GM23338 (cell line): ENCODE measurements around the gene CRISPLD2. TPM values are rescaled to one million over a fixed set of nuclear protein-coding genes. Genes with fewer than 3 reads are reported as not detected.

ENCODE experiments used
- ATAC-seq: fragments of 200-7000 bp; cut with Tn5 transposase; 3 replicates; pipeline ENCODE4 v1.9.1; 2020
- DNase-seq: peaks from one replicate; pipeline ENCODE4 v3.0.0-alpha.2; 2015; ENCODE audit warnings: low spot score
- H2AFZ ChIP-seq: fragments of 200-600 bp; sonication (generic); 2 replicates; pipeline ENCODE4 v1.8.0; 2016; ENCODE audit warnings: antibody characterized with exemption, mild to moderate bottlenecking, moderate library complexity
- H3F3A ChIP-seq: fragments of 200-600 bp; sonication (generic); replicated peaks from 2 replicates; pipeline ENCODE4 v1.8.0; 2017; ENCODE audit warnings: antibody characterized with exemption, mixed run types, low read depth
- H3K27ac ChIP-seq: fragments of 200-600 bp; sonication (generic); 2 replicates; pipeline ENCODE4 v1.6.1; 2016; ENCODE audit warnings: low read depth
- H3K27me3 ChIP-seq: fragments of 200-600 bp; sonication (generic); 2 replicates; pipeline ENCODE4 v1.8.0; 2016; ENCODE audit warnings: mild to moderate bottlenecking, mixed run types, moderate library complexity; ENCODE audit not compliant: insufficient read depth
- H3K36me3 ChIP-seq: fragments of 200-600 bp; sonication (generic); 2 replicates; pipeline ENCODE4 v1.8.0; 2016; ENCODE audit warnings: mild to moderate bottlenecking; ENCODE audit not compliant: insufficient read depth
- H3K4me1 ChIP-seq: fragments of 200-600 bp; sonication (generic); 2 replicates; pipeline ENCODE4 v1.8.0; 2016; ENCODE audit warnings: mild to moderate bottlenecking, moderate library complexity; ENCODE audit not compliant: insufficient read depth
- H3K4me2 ChIP-seq: fragments of 200-600 bp; sonication (generic); 2 replicates; pipeline ENCODE4 v1.7.1; 2017; ENCODE audit warnings: mixed run types
- H3K4me3 ChIP-seq: fragments of 200-600 bp; sonication (generic); 2 replicates; pipeline ENCODE4 v1.6.1; 2016; ENCODE audit warnings: mixed run types
- H3K79me2 ChIP-seq: fragments of 200-600 bp; sonication (generic); replicated peaks from 2 replicates; pipeline ENCODE4 v1.8.0; 2017; ENCODE audit warnings: mild to moderate bottlenecking; ENCODE audit not compliant: insufficient read depth
- H3K9me2 ChIP-seq: fragments of 200-600 bp; sonication (generic); 2 replicates; pipeline ENCODE4 v1.8.0; 2017; ENCODE audit not compliant: insufficient read depth
- H4K20me1 ChIP-seq: fragments of 200-600 bp; sonication (generic); replicated peaks from 2 replicates; pipeline ENCODE4 v1.8.0; 2017; ENCODE audit warnings: mild to moderate bottlenecking; ENCODE audit not compliant: insufficient read depth
- H3K27ac Mint-ChIP-seq: 2 replicates; pipeline ENCODE4 v1.8.0; 2020; ENCODE audit warnings: inconsistent platforms, mild to moderate bottlenecking, moderate library complexity, mixed read lengths
- H3K27me3 Mint-ChIP-seq: 3 replicates; pipeline ENCODE4 v1.8.0; 2022; ENCODE audit warnings: low read depth, mild to moderate bottlenecking, moderate library complexity, mixed read lengths, inconsistent platforms; ENCODE audit not compliant: insufficient read depth, poor library complexity
- H3K36me3 Mint-ChIP-seq: 3 replicates; pipeline ENCODE4 v1.8.0; 2021; ENCODE audit warnings: low read depth, mild to moderate bottlenecking, inconsistent platforms, moderate library complexity, mixed read lengths
- H3K4me1 Mint-ChIP-seq: 3 replicates; pipeline ENCODE4 v1.8.0; 2020; ENCODE audit warnings: mild to moderate bottlenecking, inconsistent platforms, mixed read lengths
- H3K4me3 Mint-ChIP-seq: 3 replicates; pipeline ENCODE4 v1.8.0; 2021; ENCODE audit warnings: moderate library complexity, mild to moderate bottlenecking, inconsistent platforms, mixed read lengths
- H3K9me3 Mint-ChIP-seq: 3 replicates; pipeline ENCODE4 v1.8.0; 2020; ENCODE audit warnings: moderate library complexity, mild to moderate bottlenecking, inconsistent platforms, mixed read lengths
- CREB1 ChIP-seq: fragments of 250-450 bp; sonication (Bioruptor Pico); IDR thresholded peaks from 2 replicates; pipeline ENCODE4 v1.5.0; 2020; ENCODE audit warnings: low read depth, mild to moderate bottlenecking, moderate library complexity
- EZH2 ChIP-seq: fragments of 200-600 bp; sonication (generic); IDR thresholded peaks from one replicate; pipeline ENCODE4 v1.8.0; 2017; ENCODE audit warnings: antibody characterized with exemption, mild to moderate bottlenecking, low read depth; ENCODE audit not compliant: unreplicated experiment
- EZH2phosphoT487 ChIP-seq: fragments of 200-600 bp; sonication (generic); IDR thresholded peaks from one replicate; pipeline ENCODE4 v1.8.1; 2018; ENCODE audit warnings: antibody characterized with exemption; ENCODE audit not compliant: unreplicated experiment
- POLR2AphosphoS5 ChIP-seq: IDR thresholded peaks from 2 replicates; pipeline ENCODE4 v1.6.1; 2016; ENCODE audit warnings: antibody characterized with exemption, low read depth
- REST ChIP-seq: IDR thresholded peaks from one replicate; pipeline ENCODE4 v1.6.1; 2018; ENCODE audit warnings: antibody characterized with exemption; ENCODE audit not compliant: unreplicated experiment
- STAT1 ChIP-seq: IDR thresholded peaks from one replicate; pipeline ENCODE4 v1.6.1; 2016; ENCODE audit warnings: antibody characterized with exemption; ENCODE audit not compliant: unreplicated experiment
- ZNF114 ChIP-seq: fragments of 250-450 bp; sonication (Bioruptor Pico); IDR thresholded peaks from 2 replicates; pipeline ENCODE4 v1.5.0; 2020; ENCODE audit warnings: mild to moderate bottlenecking, moderate library complexity
- ZNF331 ChIP-seq: fragments of 250-450 bp; sonication (Bioruptor Pico); IDR thresholded peaks from 2 replicates; pipeline ENCODE4 v1.5.0; 2020; ENCODE audit warnings: low read depth, mild to moderate bottlenecking, moderate library complexity
- polyA plus RNA-seq: library from polyadenylated mRNA; unstranded; fragments of >200 nt; fragmentation: Nextera tagmentation; extraction: Ambion mirVana; gene quantifications from 2 replicates; pipeline ENCODE4 v1.2.1, GENCODE V29; 2016
- total RNA-seq: library from RNA; depleted of rRNA; stranded (reverse); fragments of >200 nt; shearing (Covaris generic); gene quantifications from 2 replicates; pipeline ENCODE4 v1.2.3, GENCODE V29; 2014
- TF ChIP-seq, protein P1 (sequence below), 2 experiments: fragments of 200-600 bp in 1 of 2; sonication (generic) in 1 of 2; conservative IDR thresholded peaks; 2 replicates each; pipeline versions ENCODE4 v1.5.1 to v1.6.1; 2016 to 2017; ENCODE audit warnings: antibody characterized with exemption in 2 of 2, low read depth in 2 of 2, mild to moderate bottlenecking in 2 of 2, moderate library complexity in 1 of 2
- TF ChIP-seq, protein P2 (sequence below): IDR thresholded peaks from 2 replicates; pipeline ENCODE4 v1.6.1; 2016; ENCODE audit warnings: antibody characterized with exemption
- TF ChIP-seq, protein P3 (sequence below): fragments of 250-450 bp; sonication (Bioruptor Pico); IDR thresholded peaks from 2 replicates; pipeline ENCODE4 v1.5.0; 2020; ENCODE audit warnings: mild to moderate bottlenecking, moderate library complexity

CRISPLD2 gene
- total and polyA plus RNA-seq, 2 experiments from 2014 or later: 2.6 to 8.3 TPM

- TF ChIP-seq REST: no peak
- TF ChIP-seq ZNF331 (CRISPR knock-in tag): no peak
Measured at GRCh38 chr16:84804326-84804725, 15.5 kb upstream of the CRISPLD2 start (continued).

- no peak overlapping the region for H3K4me2 ChIP-seq
- no peaks in the 10 kb centered on the region for H3K27me3 ChIP-seq
- no peaks in the 10 kb centered on the region for H3K79me2 ChIP-seq
- no peaks in the 10 kb centered on the region for H3F3A ChIP-seq
- H3K36me3 ChIP-seq: no peaks in the 10 kb centered on the region
- H4K20me1 ChIP-seq: no peaks in the 10 kb centered on the region
- no peak overlapping the region for H3K27ac ChIP-seq
- Mint-ChIP-seq H3K27ac (no peak overlapping the region), H3K9me3 (0 out of 3 replicates have a peak, but pooled peaks cover 2% of the 10 kb centered on the region), H3K4me1 (peaks cover 4% of the 10 kb centered on the region; the same call in 1 of the 3 replicates), H3K4me3 (no peak overlapping the region), H3K27me3 (peaks cover 8% of the 10 kb centered on the region), H3K36me3 (no peaks in the 10 kb centered on the region)
- no peak overlapping the region for H2AFZ ChIP-seq
- ATAC-seq (peak; percentile 64), DNase-seq (no peak)
- no peak overlapping the region for H3K4me3 ChIP-seq
- H3K4me1 ChIP-seq: no peaks in the 10 kb centered on the region
- no peaks in the 10 kb centered on the region for H3K9me2 ChIP-seq
- TF ChIP-seq POLR2AphosphoS5 (no peak), ZNF114 (no peak), ZNF331 (CRISPR knock-in tag) (no peak), EZH2 (no peak), EZH2phosphoT487 (no peak), CREB1 (CRISPR knock-in tag) (no peak), STAT1 (no peak)
- TF ChIP-seq, protein P1, sequence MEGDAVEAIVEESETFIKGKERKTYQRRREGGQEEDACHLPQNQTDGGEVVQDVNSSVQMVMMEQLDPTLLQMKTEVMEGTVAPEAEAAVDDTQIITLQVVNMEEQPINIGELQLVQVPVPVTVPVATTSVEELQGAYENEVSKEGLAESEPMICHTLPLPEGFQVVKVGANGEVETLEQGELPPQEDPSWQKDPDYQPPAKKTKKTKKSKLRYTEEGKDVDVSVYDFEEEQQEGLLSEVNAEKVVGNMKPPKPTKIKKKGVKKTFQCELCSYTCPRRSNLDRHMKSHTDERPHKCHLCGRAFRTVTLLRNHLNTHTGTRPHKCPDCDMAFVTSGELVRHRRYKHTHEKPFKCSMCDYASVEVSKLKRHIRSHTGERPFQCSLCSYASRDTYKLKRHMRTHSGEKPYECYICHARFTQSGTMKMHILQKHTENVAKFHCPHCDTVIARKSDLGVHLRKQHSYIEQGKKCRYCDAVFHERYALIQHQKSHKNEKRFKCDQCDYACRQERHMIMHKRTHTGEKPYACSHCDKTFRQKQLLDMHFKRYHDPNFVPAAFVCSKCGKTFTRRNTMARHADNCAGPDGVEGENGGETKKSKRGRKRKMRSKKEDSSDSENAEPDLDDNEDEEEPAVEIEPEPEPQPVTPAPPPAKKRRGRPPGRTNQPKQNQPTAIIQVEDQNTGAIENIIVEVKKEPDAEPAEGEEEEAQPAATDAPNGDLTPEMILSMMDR (conservative IDR thresholded peaks at IDR 0.05; ENCODE audit: low read depth in 2 of 2): no peak
- TF ChIP-seq, protein P2, sequence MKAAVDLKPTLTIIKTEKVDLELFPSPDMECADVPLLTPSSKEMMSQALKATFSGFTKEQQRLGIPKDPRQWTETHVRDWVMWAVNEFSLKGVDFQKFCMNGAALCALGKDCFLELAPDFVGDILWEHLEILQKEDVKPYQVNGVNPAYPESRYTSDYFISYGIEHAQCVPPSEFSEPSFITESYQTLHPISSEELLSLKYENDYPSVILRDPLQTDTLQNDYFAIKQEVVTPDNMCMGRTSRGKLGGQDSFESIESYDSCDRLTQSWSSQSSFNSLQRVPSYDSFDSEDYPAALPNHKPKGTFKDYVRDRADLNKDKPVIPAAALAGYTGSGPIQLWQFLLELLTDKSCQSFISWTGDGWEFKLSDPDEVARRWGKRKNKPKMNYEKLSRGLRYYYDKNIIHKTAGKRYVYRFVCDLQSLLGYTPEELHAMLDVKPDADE: no peak
- TF ChIP-seq, protein P3, sequence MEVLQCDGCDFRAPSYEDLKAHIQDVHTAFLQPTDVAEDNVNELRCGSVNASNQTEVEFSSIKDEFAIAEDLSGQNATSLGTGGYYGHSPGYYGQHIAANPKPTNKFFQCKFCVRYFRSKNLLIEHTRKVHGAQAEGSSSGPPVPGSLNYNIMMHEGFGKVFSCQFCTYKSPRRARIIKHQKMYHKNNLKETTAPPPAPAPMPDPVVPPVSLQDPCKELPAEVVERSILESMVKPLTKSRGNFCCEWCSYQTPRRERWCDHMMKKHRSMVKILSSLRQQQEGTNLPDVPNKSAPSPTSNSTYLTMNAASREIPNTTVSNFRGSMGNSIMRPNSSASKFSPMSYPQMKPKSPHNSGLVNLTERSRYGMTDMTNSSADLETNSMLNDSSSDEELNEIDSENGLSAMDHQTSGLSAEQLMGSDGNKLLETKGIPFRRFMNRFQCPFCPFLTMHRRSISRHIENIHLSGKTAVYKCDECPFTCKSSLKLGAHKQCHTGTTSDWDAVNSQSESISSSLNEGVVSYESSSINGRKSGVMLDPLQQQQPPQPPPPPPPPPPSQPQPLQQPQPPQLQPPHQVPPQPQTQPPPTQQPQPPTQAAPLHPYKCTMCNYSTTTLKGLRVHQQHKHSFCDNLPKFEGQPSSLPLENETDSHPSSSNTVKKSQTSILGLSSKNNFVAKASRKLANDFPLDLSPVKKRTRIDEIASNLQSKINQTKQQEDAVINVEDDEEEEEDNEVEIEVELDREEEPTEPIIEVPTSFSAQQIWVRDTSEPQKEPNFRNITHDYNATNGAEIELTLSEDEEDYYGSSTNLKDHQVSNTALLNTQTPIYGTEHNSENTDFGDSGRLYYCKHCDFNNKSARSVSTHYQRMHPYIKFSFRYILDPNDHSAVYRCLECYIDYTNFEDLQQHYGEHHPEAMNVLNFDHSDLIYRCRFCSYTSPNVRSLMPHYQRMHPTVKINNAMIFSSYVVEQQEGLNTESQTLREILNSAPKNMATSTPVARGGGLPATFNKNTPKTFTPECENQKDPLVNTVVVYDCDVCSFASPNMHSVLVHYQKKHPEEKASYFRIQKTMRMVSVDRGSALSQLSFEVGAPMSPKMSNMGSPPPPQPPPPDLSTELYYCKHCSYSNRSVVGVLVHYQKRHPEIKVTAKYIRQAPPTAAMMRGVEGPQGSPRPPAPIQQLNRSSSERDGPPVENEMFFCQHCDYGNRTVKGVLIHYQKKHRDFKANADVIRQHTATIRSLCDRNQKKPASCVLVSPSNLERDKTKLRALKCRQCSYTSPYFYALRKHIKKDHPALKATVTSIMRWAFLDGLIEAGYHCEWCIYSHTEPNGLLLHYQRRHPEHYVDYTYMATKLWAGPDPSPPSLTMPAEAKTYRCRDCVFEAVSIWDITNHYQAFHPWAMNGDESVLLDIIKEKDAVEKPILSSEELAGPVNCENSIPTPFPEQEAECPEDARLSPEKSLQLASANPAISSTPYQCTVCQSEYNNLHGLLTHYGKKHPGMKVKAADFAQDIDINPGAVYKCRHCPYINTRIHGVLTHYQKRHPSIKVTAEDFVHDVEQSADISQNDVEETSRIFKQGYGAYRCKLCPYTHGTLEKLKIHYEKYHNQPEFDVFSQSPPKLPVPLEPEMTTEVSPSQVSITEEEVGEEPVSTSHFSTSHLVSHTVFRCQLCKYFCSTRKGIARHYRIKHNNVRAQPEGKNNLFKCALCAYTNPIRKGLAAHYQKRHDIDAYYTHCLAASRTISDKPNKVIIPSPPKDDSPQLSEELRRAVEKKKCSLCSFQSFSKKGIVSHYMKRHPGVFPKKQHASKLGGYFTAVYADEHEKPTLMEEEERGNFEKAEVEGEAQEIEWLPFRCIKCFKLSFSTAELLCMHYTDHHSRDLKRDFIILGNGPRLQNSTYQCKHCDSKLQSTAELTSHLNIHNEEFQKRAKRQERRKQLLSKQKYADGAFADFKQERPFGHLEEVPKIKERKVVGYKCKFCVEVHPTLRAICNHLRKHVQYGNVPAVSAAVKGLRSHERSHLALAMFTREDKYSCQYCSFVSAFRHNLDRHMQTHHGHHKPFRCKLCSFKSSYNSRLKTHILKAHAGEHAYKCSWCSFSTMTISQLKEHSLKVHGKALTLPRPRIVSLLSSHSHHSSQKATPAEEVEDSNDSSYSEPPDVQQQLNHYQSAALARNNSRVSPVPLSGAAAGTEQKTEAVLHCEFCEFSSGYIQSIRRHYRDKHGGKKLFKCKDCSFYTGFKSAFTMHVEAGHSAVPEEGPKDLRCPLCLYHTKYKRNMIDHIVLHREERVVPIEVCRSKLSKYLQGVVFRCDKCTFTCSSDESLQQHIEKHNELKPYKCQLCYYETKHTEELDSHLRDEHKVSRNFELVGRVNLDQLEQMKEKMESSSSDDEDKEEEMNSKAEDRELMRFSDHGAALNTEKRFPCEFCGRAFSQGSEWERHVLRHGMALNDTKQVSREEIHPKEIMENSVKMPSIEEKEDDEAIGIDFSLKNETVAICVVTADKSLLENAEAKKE: no peak
Measured at GRCh38 chr16:84806256-84806889, 13.4 kb upstream of the CRISPLD2 start.
